ENCODE measurements around the gene FJX1. TPM values are rescaled to one million over a fixed set of nuclear protein-coding genes. Genes with fewer than 3 reads are reported as not detected.

Gene FJX1
- total and polyA plus RNA-seq, 4 donors: 0.46 to 3.0 (median 1.1) TPM

DNA sequence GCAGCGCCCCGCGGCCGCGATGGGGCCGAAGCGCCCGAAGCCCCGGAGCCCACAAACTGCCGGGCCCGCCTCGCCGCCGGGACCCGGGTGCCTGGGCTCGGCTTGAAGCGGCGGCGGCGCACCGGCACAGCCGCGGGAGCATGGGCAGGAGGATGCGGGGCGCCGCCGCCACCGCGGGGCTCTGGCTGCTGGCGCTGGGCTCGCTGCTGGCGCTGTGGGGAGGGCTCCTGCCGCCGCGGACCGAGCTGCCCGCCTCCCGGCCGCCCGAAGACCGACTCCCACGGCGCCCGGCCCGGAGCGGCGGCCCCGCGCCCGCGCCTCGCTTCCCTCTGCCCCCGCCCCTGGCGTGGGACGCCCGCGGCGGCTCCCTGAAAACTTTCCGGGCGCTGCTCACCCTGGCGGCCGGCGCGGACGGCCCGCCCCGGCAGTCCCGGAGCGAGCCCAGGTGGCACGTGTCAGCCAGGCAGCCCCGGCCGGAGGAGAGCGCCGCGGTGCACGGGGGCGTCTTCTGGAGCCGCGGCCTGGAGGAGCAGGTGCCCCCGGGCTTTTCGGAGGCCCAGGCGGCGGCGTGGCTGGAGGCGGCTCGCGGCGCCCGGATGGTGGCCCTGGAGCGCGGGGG lies 346 bp downstream of the FJX1 start:
- WGBS: 1% methylated on average over 91 of the region's 91 CpGs
- TF ChIP-seq, protein P1, sequence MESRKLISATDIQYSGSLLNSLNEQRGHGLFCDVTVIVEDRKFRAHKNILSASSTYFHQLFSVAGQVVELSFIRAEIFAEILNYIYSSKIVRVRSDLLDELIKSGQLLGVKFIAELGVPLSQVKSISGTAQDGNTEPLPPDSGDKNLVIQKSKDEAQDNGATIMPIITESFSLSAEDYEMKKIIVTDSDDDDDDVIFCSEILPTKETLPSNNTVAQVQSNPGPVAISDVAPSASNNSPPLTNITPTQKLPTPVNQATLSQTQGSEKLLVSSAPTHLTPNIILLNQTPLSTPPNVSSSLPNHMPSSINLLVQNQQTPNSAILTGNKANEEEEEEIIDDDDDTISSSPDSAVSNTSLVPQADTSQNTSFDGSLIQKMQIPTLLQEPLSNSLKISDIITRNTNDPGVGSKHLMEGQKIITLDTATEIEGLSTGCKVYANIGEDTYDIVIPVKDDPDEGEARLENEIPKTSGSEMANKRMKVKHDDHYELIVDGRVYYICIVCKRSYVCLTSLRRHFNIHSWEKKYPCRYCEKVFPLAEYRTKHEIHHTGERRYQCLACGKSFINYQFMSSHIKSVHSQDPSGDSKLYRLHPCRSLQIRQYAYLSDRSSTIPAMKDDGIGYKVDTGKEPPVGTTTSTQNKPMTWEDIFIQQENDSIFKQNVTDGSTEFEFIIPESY (IDR thresholded peaks at IDR 0.05): no peak
- TF ChIP-seq RAD21 (IDR thresholded peaks at IDR 0.05) (no peak), SP1 (IDR thresholded peaks at IDR 0.05) (no peak), HNF4G (IDR thresholded peaks at IDR 0.05) (no peak), FOXA2 (IDR thresholded peaks at IDR 0.05) (no peak), NR2F2 (IDR thresholded peaks at IDR 0.05) (no peak), JUND (IDR thresholded peaks at IDR 0.05) (no peak), TAF1 (conservative IDR thresholded peaks at IDR 0.05) (no peak), YY1 (IDR thresholded peaks at IDR 0.05) (no peak)
- TF ChIP-seq, protein P2, sequence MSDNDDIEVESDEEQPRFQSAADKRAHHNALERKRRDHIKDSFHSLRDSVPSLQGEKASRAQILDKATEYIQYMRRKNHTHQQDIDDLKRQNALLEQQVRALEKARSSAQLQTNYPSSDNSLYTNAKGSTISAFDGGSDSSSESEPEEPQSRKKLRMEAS (IDR thresholded peaks at IDR 0.05): no peak
- TF ChIP-seq, protein P3, sequence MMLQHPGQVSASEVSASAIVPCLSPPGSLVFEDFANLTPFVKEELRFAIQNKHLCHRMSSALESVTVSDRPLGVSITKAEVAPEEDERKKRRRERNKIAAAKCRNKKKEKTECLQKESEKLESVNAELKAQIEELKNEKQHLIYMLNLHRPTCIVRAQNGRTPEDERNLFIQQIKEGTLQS (IDR thresholded peaks at IDR 0.05): no peak
- Histone ChIP-seq H3K27ac (ENCODE audit: low read depth in 1 of 2, low read length in 2 of 2) (peak overlapping the region; percentile 38 to 56), H3K9me3 (ENCODE audit: control insufficient read depth in 4 of 4, low read length in 3 of 4) (no peaks in the 10 kb centered on the region), H3K36me3 (ENCODE audit: control insufficient read depth in 4 of 4, insufficient read depth in 3 of 4, low read depth in 1 of 4, low read length in 3 of 4) (no peaks in the 10 kb centered on the region), H3K27me3 (ENCODE audit: control insufficient read depth in 4 of 4, insufficient read depth in 4 of 4, low read length in 3 of 4) (peaks cover 0 to 3% (median 0%) of the 10 kb centered on the region in 4 donors), H3K9ac (ENCODE audit: low read depth in 1 of 2, low read length in 2 of 2) (no peak overlapping the region), H3K4me3 (ENCODE audit: low read depth in 1 of 3, low read length in 3 of 3) (peak overlapping the region in 2 of 3 donors; percentile 66 to 73), H3K4me1 (ENCODE audit: control insufficient read depth in 4 of 4, insufficient read depth in 4 of 4, low read length in 3 of 4) (peaks cover 11 to 27% (median 21%) of the 10 kb centered on the region in 4 donors)
- no peak for DNase-seq (ENCODE audit: low spot score)

DNA sequence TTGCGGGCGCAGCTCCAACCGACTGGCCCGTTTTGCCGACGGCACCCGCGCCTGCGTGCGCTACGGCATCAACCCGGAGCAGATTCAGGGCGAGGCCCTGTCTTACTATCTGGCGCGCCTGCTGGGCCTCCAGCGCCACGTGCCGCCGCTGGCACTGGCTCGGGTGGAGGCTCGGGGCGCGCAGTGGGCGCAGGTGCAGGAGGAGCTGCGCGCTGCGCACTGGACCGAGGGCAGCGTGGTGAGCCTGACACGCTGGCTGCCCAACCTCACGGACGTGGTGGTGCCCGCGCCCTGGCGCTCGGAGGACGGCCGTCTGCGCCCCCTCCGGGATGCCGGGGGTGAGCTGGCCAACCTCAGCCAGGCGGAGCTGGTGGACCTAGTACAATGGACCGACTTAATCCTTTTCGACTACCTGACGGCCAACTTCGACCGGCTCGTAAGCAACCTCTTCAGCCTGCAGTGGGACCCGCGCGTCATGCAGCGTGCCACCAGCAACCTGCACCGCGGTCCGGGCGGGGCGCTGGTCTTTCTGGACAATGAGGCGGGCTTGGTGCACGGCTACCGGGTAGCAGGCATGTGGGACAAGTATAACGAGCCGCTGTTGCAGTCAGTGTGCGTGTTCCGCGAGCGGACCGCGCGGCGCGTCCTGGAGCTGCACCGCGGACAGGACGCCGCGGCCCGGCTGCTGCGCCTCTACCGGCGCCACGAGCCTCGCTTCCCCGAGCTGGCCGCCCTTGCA lies 1.0 kb downstream of the FJX1 start:
- Histone ChIP-seq H3K9me3 (ENCODE audit: control insufficient read depth in 4 of 4, low read length in 3 of 4) (no peaks in the 10 kb centered on the region), H3K27me3 (ENCODE audit: control insufficient read depth in 4 of 4, insufficient read depth in 4 of 4, low read length in 3 of 4) (peaks cover 0 to 3% (median 0%) of the 10 kb centered on the region in 4 donors), H3K4me3 (ENCODE audit: low read depth in 1 of 3, low read length in 3 of 3) (peak overlapping the region; percentile 42 to 73 (median 66)), H3K27ac (ENCODE audit: low read depth in 1 of 2, low read length in 2 of 2) (peak overlapping the region; percentile 38 to 56), H3K9ac (ENCODE audit: low read depth in 1 of 2, low read length in 2 of 2) (no peak overlapping the region), H3K36me3 (ENCODE audit: control insufficient read depth in 4 of 4, insufficient read depth in 3 of 4, low read depth in 1 of 4, low read length in 3 of 4) (no peaks in the 10 kb centered on the region), H3K4me1 (ENCODE audit: control insufficient read depth in 4 of 4, insufficient read depth in 4 of 4, low read length in 3 of 4) (peaks cover 11 to 27% (median 21%) of the 10 kb centered on the region in 4 donors)
- under 1% methylated on average over 84 of the region's 84 CpGs for WGBS
- DNase-seq (ENCODE audit: low spot score): peak; percentile 36
- no peak for TF ChIP-seq RXRA (IDR thresholded peaks at IDR 0.05)
- TF ChIP-seq FOXA2 (IDR thresholded peaks at IDR 0.05): no peak
- no peak for TF ChIP-seq HNF4A (conservative IDR thresholded peaks at IDR 0.05)
- peak in 1 of 2 donors; percentile 27 for TF ChIP-seq RAD21 (IDR thresholded peaks at IDR 0.05)
- TF ChIP-seq FOXA1 (IDR thresholded peaks at IDR 0.05): no peak
- TF ChIP-seq, protein P1 (IDR thresholded peaks at IDR 0.05): no peak
- TF ChIP-seq, protein P4, sequence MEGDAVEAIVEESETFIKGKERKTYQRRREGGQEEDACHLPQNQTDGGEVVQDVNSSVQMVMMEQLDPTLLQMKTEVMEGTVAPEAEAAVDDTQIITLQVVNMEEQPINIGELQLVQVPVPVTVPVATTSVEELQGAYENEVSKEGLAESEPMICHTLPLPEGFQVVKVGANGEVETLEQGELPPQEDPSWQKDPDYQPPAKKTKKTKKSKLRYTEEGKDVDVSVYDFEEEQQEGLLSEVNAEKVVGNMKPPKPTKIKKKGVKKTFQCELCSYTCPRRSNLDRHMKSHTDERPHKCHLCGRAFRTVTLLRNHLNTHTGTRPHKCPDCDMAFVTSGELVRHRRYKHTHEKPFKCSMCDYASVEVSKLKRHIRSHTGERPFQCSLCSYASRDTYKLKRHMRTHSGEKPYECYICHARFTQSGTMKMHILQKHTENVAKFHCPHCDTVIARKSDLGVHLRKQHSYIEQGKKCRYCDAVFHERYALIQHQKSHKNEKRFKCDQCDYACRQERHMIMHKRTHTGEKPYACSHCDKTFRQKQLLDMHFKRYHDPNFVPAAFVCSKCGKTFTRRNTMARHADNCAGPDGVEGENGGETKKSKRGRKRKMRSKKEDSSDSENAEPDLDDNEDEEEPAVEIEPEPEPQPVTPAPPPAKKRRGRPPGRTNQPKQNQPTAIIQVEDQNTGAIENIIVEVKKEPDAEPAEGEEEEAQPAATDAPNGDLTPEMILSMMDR (IDR thresholded peaks at IDR 0.05; ENCODE audit: low read depth, low read length, missing input control): no peak
- TF ChIP-seq TAF1 (conservative IDR thresholded peaks at IDR 0.05): no peak
- no peak for TF ChIP-seq NR2F2 (IDR thresholded peaks at IDR 0.05)

All from liver (tissue), 9 donors.